Esophagus squamous epithelium (tissue), 4 donors: ENCODE results near the gene CLEC18C.
"Not testable (repeated sequence)": the region's sequence is repeated elsewhere in the genome, so short reads cannot be mapped to it uniquely, and the experiment has no call there.

Experiments
- CTCF ChIP-seq, 6 experiments: fragments of 450-650 bp in 4 of 6; fragments of 200-600 bp in 2 of 6; sonication (generic) in 2 of 6; IDR thresholded peaks; one replicate each; pipeline ENCODE4 v1.5.1; 2016 to 2019; ENCODE audit warnings: antibody characterized with exemption in 6 of 6, mild to moderate bottlenecking in 4 of 6, moderate library complexity in 4 of 6
- POLR2A ChIP-seq, 4 donors: fragments of 450-650 bp; IDR thresholded peaks; one replicate each; pipeline ENCODE4 v1.6.1; 2017; ENCODE audit warnings: antibody characterized with exemption in 4 of 4, mild to moderate bottlenecking in 4 of 4, moderate library complexity in 3 of 4

DNA sequence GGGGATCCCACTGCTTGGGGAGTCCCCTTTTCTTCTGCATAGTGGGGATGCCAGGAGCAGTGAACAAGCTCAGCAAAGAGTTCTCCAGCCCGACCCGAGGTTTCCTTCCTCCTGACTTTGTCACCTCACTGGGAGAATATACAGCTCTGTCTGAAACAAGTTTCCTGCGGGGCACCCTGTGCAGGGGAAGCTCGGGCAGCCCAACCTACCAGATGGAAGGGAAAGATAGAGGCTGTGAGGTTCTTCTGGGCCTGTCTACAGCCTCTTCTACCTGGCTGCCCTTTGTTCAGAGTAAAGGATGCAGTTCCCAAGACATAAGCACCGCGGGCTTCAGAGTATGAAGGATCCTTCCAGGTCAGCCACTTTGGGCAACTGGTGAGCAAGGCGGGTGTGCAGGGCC lies 24.0 kb downstream of the CLEC18C start:
- TF ChIP-seq CTCF, POLR2A (IDR thresholded peaks at IDR 0.05): not testable (repeated sequence)
